ENCODE measurements around the gene ZNF329.

DNA sequence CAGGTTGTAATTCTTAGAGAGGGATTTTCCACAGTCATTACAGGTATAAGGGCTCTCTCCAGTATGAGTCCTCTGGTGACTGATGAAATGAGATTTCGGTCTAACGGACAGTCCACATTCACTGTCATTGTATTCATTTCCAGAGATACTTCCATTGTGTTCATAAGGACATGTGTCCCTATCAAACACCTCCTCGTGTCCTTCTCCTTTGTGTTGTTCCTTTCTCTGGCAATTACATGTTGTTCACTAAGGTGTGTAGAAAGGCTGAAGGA, 42.1 kb downstream of the ZNF329 start:
- TF ChIP-seq, protein P1, sequence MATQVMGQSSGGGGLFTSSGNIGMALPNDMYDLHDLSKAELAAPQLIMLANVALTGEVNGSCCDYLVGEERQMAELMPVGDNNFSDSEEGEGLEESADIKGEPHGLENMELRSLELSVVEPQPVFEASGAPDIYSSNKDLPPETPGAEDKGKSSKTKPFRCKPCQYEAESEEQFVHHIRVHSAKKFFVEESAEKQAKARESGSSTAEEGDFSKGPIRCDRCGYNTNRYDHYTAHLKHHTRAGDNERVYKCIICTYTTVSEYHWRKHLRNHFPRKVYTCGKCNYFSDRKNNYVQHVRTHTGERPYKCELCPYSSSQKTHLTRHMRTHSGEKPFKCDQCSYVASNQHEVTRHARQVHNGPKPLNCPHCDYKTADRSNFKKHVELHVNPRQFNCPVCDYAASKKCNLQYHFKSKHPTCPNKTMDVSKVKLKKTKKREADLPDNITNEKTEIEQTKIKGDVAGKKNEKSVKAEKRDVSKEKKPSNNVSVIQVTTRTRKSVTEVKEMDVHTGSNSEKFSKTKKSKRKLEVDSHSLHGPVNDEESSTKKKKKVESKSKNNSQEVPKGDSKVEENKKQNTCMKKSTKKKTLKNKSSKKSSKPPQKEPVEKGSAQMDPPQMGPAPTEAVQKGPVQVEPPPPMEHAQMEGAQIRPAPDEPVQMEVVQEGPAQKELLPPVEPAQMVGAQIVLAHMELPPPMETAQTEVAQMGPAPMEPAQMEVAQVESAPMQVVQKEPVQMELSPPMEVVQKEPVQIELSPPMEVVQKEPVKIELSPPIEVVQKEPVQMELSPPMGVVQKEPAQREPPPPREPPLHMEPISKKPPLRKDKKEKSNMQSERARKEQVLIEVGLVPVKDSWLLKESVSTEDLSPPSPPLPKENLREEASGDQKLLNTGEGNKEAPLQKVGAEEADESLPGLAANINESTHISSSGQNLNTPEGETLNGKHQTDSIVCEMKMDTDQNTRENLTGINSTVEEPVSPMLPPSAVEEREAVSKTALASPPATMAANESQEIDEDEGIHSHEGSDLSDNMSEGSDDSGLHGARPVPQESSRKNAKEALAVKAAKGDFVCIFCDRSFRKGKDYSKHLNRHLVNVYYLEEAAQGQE (IDR thresholded peaks at IDR 0.05; ENCODE audit: insufficient read depth in 1 of 2, low read depth in 2 of 2, low read length in 2 of 2), result no peak
- TF ChIP-seq POLR2AphosphoS5 (IDR thresholded peaks at IDR 0.05; ENCODE audit: low read depth, low read length), result no peak
